H9 (cell line): ENCODE data around the gene SPPL3. TPM values are rescaled to one million over a fixed set of nuclear protein-coding genes. Genes with fewer than 3 reads are reported as not detected.

Experiments
- DNase-seq: peaks from one replicate; pipeline ENCODE4 v3.0.0-alpha.2; 2017
- H2AFZ ChIP-seq: one replicate; pipeline ENCODE4 v1.6.1; 2013; ENCODE audit warnings: mild to moderate bottlenecking, low read length, control low read depth, moderate library complexity
- H2AK5ac ChIP-seq: 2 replicates; pipeline ENCODE4 v1.6.1; 2013; ENCODE audit warnings: low read length, control low read depth, mixed read lengths; ENCODE audit not compliant: insufficient read length
- H2BK120ac ChIP-seq: one replicate; pipeline ENCODE4 v1.6.1; 2013; ENCODE audit warnings: low read depth, mild to moderate bottlenecking, low read length, control low read depth, inconsistent platforms; ENCODE audit not compliant: poor library complexity, severe bottlenecking
- H2BK12ac ChIP-seq: 2 replicates; pipeline ENCODE4 v1.6.1; 2013; ENCODE audit warnings: low read length, control low read depth, mixed read lengths, low read depth; ENCODE audit not compliant: insufficient read length
- H2BK15ac ChIP-seq: 2 replicates; pipeline ENCODE4 v1.6.1; 2013; ENCODE audit warnings: low read depth, low read length, control low read depth
- H2BK20ac ChIP-seq: one replicate; pipeline ENCODE4 v1.6.1; 2013; ENCODE audit warnings: low read depth, mild to moderate bottlenecking, low read length, control low read depth, inconsistent platforms; ENCODE audit not compliant: poor library complexity, severe bottlenecking
- H2BK5ac ChIP-seq: 2 replicates; pipeline ENCODE4 v1.6.1; 2013; ENCODE audit warnings: low read length, control low read depth, mixed read lengths; ENCODE audit not compliant: insufficient read length
- H3K14ac ChIP-seq: 2 replicates; pipeline ENCODE4 v1.6.1; 2013; ENCODE audit warnings: low read length, control low read depth; ENCODE audit not compliant: insufficient read depth
- H3K18ac ChIP-seq: 2 replicates; pipeline ENCODE4 v1.6.1; 2013; ENCODE audit warnings: low read depth, mild to moderate bottlenecking, mixed read lengths, low read length, control low read depth; ENCODE audit not compliant: insufficient read length
- H3K23ac ChIP-seq: 2 replicates; pipeline ENCODE4 v1.6.1; 2013; ENCODE audit warnings: low read length, control low read depth, mixed read lengths, low read depth; ENCODE audit not compliant: insufficient read length
- H3K23me2 ChIP-seq: 2 replicates; pipeline ENCODE4 v1.6.1; 2013; ENCODE audit warnings: low read depth, mild to moderate bottlenecking, mixed read lengths, low read length, control low read depth; ENCODE audit not compliant: insufficient read length, poor library complexity, severe bottlenecking
- H3K27ac ChIP-seq: 2 replicates; pipeline ENCODE4 v1.5.1; 2013; ENCODE audit warnings: low read length, control low read depth, mixed read lengths, low read depth; ENCODE audit not compliant: insufficient read length
- H3K27me3 ChIP-seq: 2 replicates; pipeline ENCODE4 v1.6.1; 2013; ENCODE audit warnings: low read length, control low read depth, inconsistent platforms; ENCODE audit not compliant: insufficient read depth
- H3K4ac ChIP-seq: 2 replicates; pipeline ENCODE4 v1.6.1; 2013; ENCODE audit warnings: low read depth, mild to moderate bottlenecking, control low read depth, inconsistent platforms, low read length, moderate library complexity
- H3K4me1 ChIP-seq: 2 replicates; pipeline ENCODE4 v1.6.1; 2013; ENCODE audit warnings: low read length, control low read depth, inconsistent platforms; ENCODE audit not compliant: insufficient read depth
- H3K4me2 ChIP-seq: 2 replicates; pipeline ENCODE4 v1.6.1; 2013; ENCODE audit warnings: low read length, control low read depth, mixed read lengths; ENCODE audit not compliant: insufficient read length, insufficient read depth
- H3K56ac ChIP-seq: 2 replicates; pipeline ENCODE4 v1.6.1; 2013; ENCODE audit warnings: low read depth, mild to moderate bottlenecking, mixed read lengths, low read length, control low read depth; ENCODE audit not compliant: insufficient read length
- H3K79me1 ChIP-seq: 2 replicates; pipeline ENCODE4 v1.6.1; 2013; ENCODE audit warnings: low read depth, mild to moderate bottlenecking, moderate library complexity, low read length, control low read depth, inconsistent platforms; ENCODE audit not compliant: insufficient read depth, poor library complexity, severe bottlenecking
- H3K79me2 ChIP-seq: 2 replicates; pipeline ENCODE4 v1.6.1; 2013; ENCODE audit warnings: low read length, control low read depth, inconsistent platforms; ENCODE audit not compliant: insufficient read depth
- H3K9ac ChIP-seq: 2 replicates; pipeline ENCODE4 v1.6.1; 2013; ENCODE audit warnings: low read length, control low read depth, mixed read lengths; ENCODE audit not compliant: insufficient read length; ENCODE audit errors: extremely low read depth
- H3K9me3 ChIP-seq: one replicate; pipeline ENCODE4 v1.6.1; 2013; ENCODE audit warnings: low read depth, low read length, inconsistent platforms; ENCODE audit not compliant: control insufficient read depth
- H3T11ph ChIP-seq: one replicate; pipeline ENCODE4 v1.6.1; 2013; ENCODE audit warnings: mild to moderate bottlenecking, low read length, control low read depth, inconsistent platforms
- H4K20me1 ChIP-seq: one replicate; pipeline ENCODE4 v1.6.1; 2013; ENCODE audit not compliant: control insufficient read depth, insufficient read length, insufficient read depth
- H4K5ac ChIP-seq: 2 replicates; pipeline ENCODE4 v1.6.1; 2013; ENCODE audit warnings: low read depth, mild to moderate bottlenecking, mixed read lengths, low read length, control low read depth; ENCODE audit not compliant: insufficient read length
- H4K8ac ChIP-seq: replicated peaks from 2 replicates; pipeline ENCODE4 v1.6.1; 2013; ENCODE audit warnings: low read length, control low read depth, mixed read lengths, low read depth; ENCODE audit not compliant: insufficient read length
- H4K91ac ChIP-seq: 2 replicates; pipeline ENCODE4 v1.6.1; 2013; ENCODE audit warnings: low read depth, mild to moderate bottlenecking, moderate library complexity, mixed read lengths, low read length, control low read depth; ENCODE audit not compliant: insufficient read length
- H3K27ac Mint-ChIP-seq, 3 experiments: 2 replicates in 2 of 3; 3 replicates in 1 of 3; pipeline ENCODE4 v1.8.0; 2020 to 2021; ENCODE audit warnings: mixed read lengths in 3 of 3, mild to moderate bottlenecking in 1 of 3, moderate library complexity in 1 of 3
- H3K27me3 Mint-ChIP-seq: 2 replicates; pipeline ENCODE4 v1.8.0; 2021; ENCODE audit warnings: low read depth, mild to moderate bottlenecking, moderate library complexity, mixed read lengths
- H3K36me3 Mint-ChIP-seq, 3 experiments: 2 replicates in 2 of 3; 3 replicates in 1 of 3; pipeline ENCODE4 v1.8.0; 2020 to 2021; ENCODE audit warnings: low read depth in 3 of 3, mixed read lengths in 3 of 3; ENCODE audit not compliant: insufficient read depth in 1 of 3
- H3K4me1 Mint-ChIP-seq, 2 experiments: 2 replicates each; pipeline ENCODE4 v1.8.0; 2020; ENCODE audit warnings: mixed read lengths in 2 of 2
- H3K4me3 Mint-ChIP-seq, 2 experiments: 2 replicates in 1 of 2; 3 replicates in 1 of 2; pipeline ENCODE4 v1.8.0; 2020 to 2021; ENCODE audit warnings: mild to moderate bottlenecking in 2 of 2, mixed read lengths in 2 of 2, moderate library complexity in 1 of 2
- H3K9me3 Mint-ChIP-seq, 2 experiments: 2 replicates in 1 of 2; 3 replicates in 1 of 2; pipeline ENCODE4 v1.8.0; 2020; ENCODE audit warnings: mild to moderate bottlenecking in 2 of 2, mixed read lengths in 2 of 2, moderate library complexity in 1 of 2
- WGBS: extraction: QIAGEN DNeasy Blood & Tissue Kit; methylation state at CpG from one replicate; pipeline ENCODE4 v1.1.7; 2013; ENCODE audit warnings: missing lambda C conversion rate, low lambda C conversion rate, mixed read lengths; ENCODE audit not compliant: insufficient read length; ENCODE audit errors: extremely low coverage; 5-methylcytosine and 5-hydroxymethylcytosine counted together
- total RNA-seq: library from RNA; stranded (reverse); gene quantifications from 2 replicates; pipeline ENCODE4 v1.2.1, GENCODE V29; 2021
- TF ChIP-seq, protein P1 (sequence below): fragments of 200-600 bp; sonication (generic); conservative IDR thresholded peaks from 3 replicates; pipeline ENCODE4 v1.8.0; 2021; ENCODE audit warnings: antibody characterized with exemption, mild to moderate bottlenecking

Gene SPPL3
- total RNA-seq, 1 experiment from 2014 or later, result 46.3 TPM

DNA sequence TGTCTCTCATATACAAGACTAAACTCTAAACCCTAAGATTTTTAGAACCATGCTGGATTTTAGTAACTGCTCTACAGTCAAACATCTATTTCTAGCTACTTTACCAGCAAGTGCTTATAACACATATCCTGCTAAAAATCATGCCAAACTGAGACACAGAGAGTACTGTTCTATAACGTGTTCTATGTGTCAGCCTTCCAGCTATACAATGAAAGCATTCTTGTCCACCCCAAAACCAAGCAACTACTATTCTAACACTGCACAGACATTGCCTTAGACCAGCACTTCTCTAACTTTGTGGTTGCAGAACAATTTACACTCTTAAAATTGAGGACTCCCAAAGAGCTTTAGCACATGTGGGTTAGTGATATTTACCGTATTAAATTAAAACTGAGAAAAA is 85.7 kb downstream of the SPPL3 start:
- no peak overlapping the region for H3K18ac ChIP-seq
- no peak overlapping the region for H3K56ac ChIP-seq
- H2BK5ac ChIP-seq, result no peak overlapping the region
- H4K5ac ChIP-seq, result no peak overlapping the region
- H3K9ac ChIP-seq, result no peak overlapping the region
- H2BK20ac ChIP-seq, result no peak overlapping the region
- DNase-seq, result no peak
- H3K27me3 Mint-ChIP-seq, result no peaks in the 10 kb centered on the region
- H3T11ph ChIP-seq, result no peak overlapping the region
- no CpG with 5 or more reads among the region's 2 CpGs for WGBS
- H2AK5ac ChIP-seq, result no peak overlapping the region
- H4K20me1 ChIP-seq, result no peaks in the 10 kb centered on the region
- H2BK120ac ChIP-seq, result no peak overlapping the region
- H3K4me1 ChIP-seq, result peaks cover 6% of the 10 kb centered on the region; the same call in 1 of the 2 replicates
- no peak overlapping the region for H3K27ac Mint-ChIP-seq
- no peak overlapping the region for H3K4me3 Mint-ChIP-seq
- H3K79me1 ChIP-seq, result peaks cover 2% of the 10 kb centered on the region
- no peaks in the 10 kb centered on the region for H3K27me3 ChIP-seq
- no peaks in the 10 kb centered on the region for H3K23me2 ChIP-seq
- H3K14ac ChIP-seq, result no peak overlapping the region
- peaks cover 22 to 23% of the 10 kb centered on the region in 2 experiments for H3K4me1 Mint-ChIP-seq
- H4K8ac ChIP-seq, result no peak overlapping the region
- no peak overlapping the region for H2BK15ac ChIP-seq
- no peaks in the 10 kb centered on the region for H3K36me3 Mint-ChIP-seq
- no peak overlapping the region for H3K4ac ChIP-seq
- no peaks in the 10 kb centered on the region for H3K9me3 Mint-ChIP-seq
- H3K27ac ChIP-seq, result no peak overlapping the region
- TF ChIP-seq, protein P1, sequence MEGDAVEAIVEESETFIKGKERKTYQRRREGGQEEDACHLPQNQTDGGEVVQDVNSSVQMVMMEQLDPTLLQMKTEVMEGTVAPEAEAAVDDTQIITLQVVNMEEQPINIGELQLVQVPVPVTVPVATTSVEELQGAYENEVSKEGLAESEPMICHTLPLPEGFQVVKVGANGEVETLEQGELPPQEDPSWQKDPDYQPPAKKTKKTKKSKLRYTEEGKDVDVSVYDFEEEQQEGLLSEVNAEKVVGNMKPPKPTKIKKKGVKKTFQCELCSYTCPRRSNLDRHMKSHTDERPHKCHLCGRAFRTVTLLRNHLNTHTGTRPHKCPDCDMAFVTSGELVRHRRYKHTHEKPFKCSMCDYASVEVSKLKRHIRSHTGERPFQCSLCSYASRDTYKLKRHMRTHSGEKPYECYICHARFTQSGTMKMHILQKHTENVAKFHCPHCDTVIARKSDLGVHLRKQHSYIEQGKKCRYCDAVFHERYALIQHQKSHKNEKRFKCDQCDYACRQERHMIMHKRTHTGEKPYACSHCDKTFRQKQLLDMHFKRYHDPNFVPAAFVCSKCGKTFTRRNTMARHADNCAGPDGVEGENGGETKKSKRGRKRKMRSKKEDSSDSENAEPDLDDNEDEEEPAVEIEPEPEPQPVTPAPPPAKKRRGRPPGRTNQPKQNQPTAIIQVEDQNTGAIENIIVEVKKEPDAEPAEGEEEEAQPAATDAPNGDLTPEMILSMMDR, result no peak
- no peaks in the 10 kb centered on the region for H3K9me3 ChIP-seq
- no peak overlapping the region for H3K4me2 ChIP-seq
- H4K91ac ChIP-seq, result no peak overlapping the region
- no peak overlapping the region for H2BK12ac ChIP-seq
- no peak overlapping the region for H3K23ac ChIP-seq
- H3K79me2 ChIP-seq, result peaks cover 5% of the 10 kb centered on the region; the same call in 1 of the 2 replicates
- no peak overlapping the region for H2AFZ ChIP-seq
